K562 (cell line): Measurements from ENCODE around the gene DNASE1L3.

Experiments used
- KDM5B ChIP-seq: fragments of 200-600 bp; sonication (generic); IDR thresholded peaks from 2 replicates; pipeline ENCODE4 v1.6.1; 2012; ENCODE audit warnings: low read depth, mild to moderate bottlenecking, moderate library complexity, low read length, control low read depth, inconsistent platforms; ENCODE audit not compliant: insufficient replicate concordance
- MCM7 ChIP-seq, 2 experiments: fragments of 450-650 bp; IDR thresholded peaks; 2 replicates each; pipeline ENCODE4 v1.6.1; 2016 to 2018
- MYNN ChIP-seq, 2 experiments: sonication (generic); formaldehyde crosslinking in 1 of 2; IDR thresholded peaks; 2 replicates each; pipeline versions ENCODE4 v1.5.0 to v1.6.1; 2016 to 2020; ENCODE audit warnings: antibody characterized with exemption in 1 of 2, missing genetic modification reagents in 1 of 2
- PHB ChIP-seq: fragments of 250-450 bp; sonication (Bioruptor Pico); IDR thresholded peaks from 2 replicates; pipeline ENCODE4 v1.5.0; 2021
- ZNF561 ChIP-seq: fragments of 450-650 bp; formaldehyde crosslinking; conservative IDR thresholded peaks from 2 replicates; pipeline ENCODE4 v1.4.0; 2020; ENCODE audit warnings: mild to moderate bottlenecking, moderate library complexity
- TF ChIP-seq, protein P1 (sequence below), 3 experiments: IDR thresholded peaks in 2 of 3; conservative IDR thresholded peaks in 1 of 3; 2 replicates each; pipeline ENCODE4 v1.5.1; 2011 to 2012; ENCODE audit warnings: low read length in 3 of 3, mild to moderate bottlenecking in 3 of 3, control low read depth in 2 of 3, improper control_type of control experiment in 1 of 3, inconsistent platforms in 1 of 3, low read depth in 1 of 3, mixed read lengths in 1 of 3, moderate library complexity in 1 of 3; ENCODE audit not compliant: insufficient read depth in 2 of 3

- no peak for TF ChIP-seq ZNF561
- no peak for TF ChIP-seq PHB (CRISPR knock-in tag)
- TF ChIP-seq MYNN (IDR thresholded peaks at IDR 0.05) = no peak
- TF ChIP-seq MYNN (CRISPR knock-in tag; IDR thresholded peaks at IDR 0.05) = no peak
- no peak for TF ChIP-seq MCM7 (IDR thresholded peaks at IDR 0.05)
- TF ChIP-seq KDM5B = no peak
- TF ChIP-seq, protein P1, sequence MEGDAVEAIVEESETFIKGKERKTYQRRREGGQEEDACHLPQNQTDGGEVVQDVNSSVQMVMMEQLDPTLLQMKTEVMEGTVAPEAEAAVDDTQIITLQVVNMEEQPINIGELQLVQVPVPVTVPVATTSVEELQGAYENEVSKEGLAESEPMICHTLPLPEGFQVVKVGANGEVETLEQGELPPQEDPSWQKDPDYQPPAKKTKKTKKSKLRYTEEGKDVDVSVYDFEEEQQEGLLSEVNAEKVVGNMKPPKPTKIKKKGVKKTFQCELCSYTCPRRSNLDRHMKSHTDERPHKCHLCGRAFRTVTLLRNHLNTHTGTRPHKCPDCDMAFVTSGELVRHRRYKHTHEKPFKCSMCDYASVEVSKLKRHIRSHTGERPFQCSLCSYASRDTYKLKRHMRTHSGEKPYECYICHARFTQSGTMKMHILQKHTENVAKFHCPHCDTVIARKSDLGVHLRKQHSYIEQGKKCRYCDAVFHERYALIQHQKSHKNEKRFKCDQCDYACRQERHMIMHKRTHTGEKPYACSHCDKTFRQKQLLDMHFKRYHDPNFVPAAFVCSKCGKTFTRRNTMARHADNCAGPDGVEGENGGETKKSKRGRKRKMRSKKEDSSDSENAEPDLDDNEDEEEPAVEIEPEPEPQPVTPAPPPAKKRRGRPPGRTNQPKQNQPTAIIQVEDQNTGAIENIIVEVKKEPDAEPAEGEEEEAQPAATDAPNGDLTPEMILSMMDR (IDR thresholded peaks at IDR 0.05 in 2 of 3, conservative IDR thresholded peaks at IDR 0.05 in 1 of 3; ENCODE audit: insufficient read depth in 2 of 3, low read depth in 1 of 3, low read length in 3 of 3) = no peak
Observed at GRCh38 chr3:58193682-58194407, 16.9 kb downstream of the DNASE1L3 start.
